SK-N-SH treated with all-trans-retinoic acid at 6 μM for 48 hours (cell line): ENCODE data around the gene DIO1.

Experiments used
- ATAC-seq: fragments of 200-7000 bp; cut with Tn5 transposase; 3 replicates; pipeline ENCODE4 v1.9.1; 2020; ENCODE audit warnings: mild to moderate bottlenecking, moderate library complexity
- BACH2 ChIP-seq: fragments of 250-450 bp; sonication (Bioruptor Pico); IDR thresholded peaks from 2 replicates; pipeline ENCODE4 v1.9.0; 2021; ENCODE audit warnings: mild to moderate bottlenecking, borderline replicate concordance
- CREB5 ChIP-seq: fragments of 250-450 bp; sonication (Bioruptor Pico); IDR thresholded peaks from 2 replicates; pipeline ENCODE4 v1.5.1; 2020; ENCODE audit warnings: low read depth, mild to moderate bottlenecking, moderate library complexity
- CSDC2 ChIP-seq: fragments of 250-450 bp; sonication (Bioruptor Pico); IDR thresholded peaks from 2 replicates; pipeline ENCODE4 v1.5.0; 2020; ENCODE audit warnings: mild to moderate bottlenecking, moderate library complexity
- CSRNP3 ChIP-seq: fragments of 250-450 bp; sonication (Bioruptor Pico); IDR thresholded peaks from 2 replicates; pipeline ENCODE4 v1.5.1; 2021; ENCODE audit warnings: mild to moderate bottlenecking, moderate library complexity
- ESRRG ChIP-seq: fragments of 250-450 bp; sonication (Bioruptor Pico); IDR thresholded peaks from 2 replicates; pipeline ENCODE4 v1.6.1; 2021; ENCODE audit warnings: mild to moderate bottlenecking
- GLIS3 ChIP-seq: fragments of 250-450 bp; sonication (Bioruptor Pico); IDR thresholded peaks from 2 replicates; pipeline ENCODE4 v1.5.0; 2020; ENCODE audit warnings: mild to moderate bottlenecking, moderate library complexity
- ISL1 ChIP-seq: fragments of 250-450 bp; sonication (Bioruptor Pico); IDR thresholded peaks from 2 replicates; pipeline ENCODE4 v2.1.2; 2022; ENCODE audit warnings: mild to moderate bottlenecking, moderate library complexity
- PATZ1 ChIP-seq: fragments of 250-450 bp; sonication (Bioruptor Pico); IDR thresholded peaks from 2 replicates; pipeline ENCODE4 v1.8.0; 2020; ENCODE audit warnings: mild to moderate bottlenecking, moderate library complexity, borderline replicate concordance
- PPARA ChIP-seq: fragments of 250-450 bp; sonication (Bioruptor Pico); IDR thresholded peaks from 2 replicates; pipeline ENCODE4 v1.5.0; 2020; ENCODE audit warnings: mild to moderate bottlenecking, borderline replicate concordance
- RARB ChIP-seq: fragments of 250-450 bp; sonication (Bioruptor Pico); IDR thresholded peaks from 2 replicates; pipeline ENCODE4 v1.8.0; 2021; ENCODE audit warnings: mild to moderate bottlenecking, moderate library complexity
- SNAI2 ChIP-seq: fragments of 250-450 bp; sonication (Bioruptor Pico); IDR thresholded peaks from 2 replicates; pipeline ENCODE4 v1.5.0; 2020; ENCODE audit warnings: mild to moderate bottlenecking, moderate library complexity
- TCF4 ChIP-seq: fragments of 250-450 bp; sonication (Bioruptor Pico); IDR thresholded peaks from 2 replicates; pipeline ENCODE4 v1.8.0; 2021; ENCODE audit warnings: mild to moderate bottlenecking, moderate library complexity, borderline replicate concordance
- TOX ChIP-seq: fragments of 250-450 bp; sonication (Bioruptor Pico); IDR thresholded peaks from 2 replicates; pipeline ENCODE4 v1.8.0; 2021; ENCODE audit warnings: mild to moderate bottlenecking, moderate library complexity, borderline replicate concordance
- ZC3H10 ChIP-seq: fragments of 250-450 bp; sonication (Bioruptor Pico); IDR thresholded peaks from 2 replicates; pipeline ENCODE4 v1.5.1; 2021; ENCODE audit warnings: mild to moderate bottlenecking, moderate library complexity
- ZFP3 ChIP-seq: fragments of 250-450 bp; sonication (Bioruptor Pico); IDR thresholded peaks from 2 replicates; pipeline ENCODE4 v1.5.0; 2020; ENCODE audit warnings: mild to moderate bottlenecking, moderate library complexity
- ZFP30 ChIP-seq: fragments of 450-650 bp; formaldehyde crosslinking; IDR thresholded peaks from 2 replicates; pipeline ENCODE4 v1.5.0; 2022; ENCODE audit warnings: mild to moderate bottlenecking, moderate library complexity
- ZNF70 ChIP-seq: fragments of 450-650 bp; formaldehyde crosslinking; IDR thresholded peaks from 2 replicates; pipeline ENCODE4 v1.5.0; 2020; ENCODE audit warnings: mild to moderate bottlenecking, moderate library complexity
- ZNF8 ChIP-seq: fragments of 450-650 bp; formaldehyde crosslinking; IDR thresholded peaks from 2 replicates; pipeline ENCODE4 v1.5.0; 2020; ENCODE audit warnings: mild to moderate bottlenecking, moderate library complexity
- TF ChIP-seq, protein P1 (sequence below): fragments of 250-450 bp; sonication (Bioruptor Pico); IDR thresholded peaks from 2 replicates; pipeline ENCODE4 v1.8.0; 2021; ENCODE audit warnings: low read depth, mild to moderate bottlenecking, moderate library complexity, borderline replicate concordance

The DIO1 gene

GRCh38 chr1:53934170-53934765 lies 40.3 kb downstream of the DIO1 start:
- TF ChIP-seq ZFP3 (CRISPR knock-in tag) = no peak
- TF ChIP-seq ISL1 (CRISPR knock-in tag) = no peak
- no peak for TF ChIP-seq ZNF8
- TF ChIP-seq CSDC2 (CRISPR knock-in tag) = no peak
- no peak for TF ChIP-seq PATZ1 (CRISPR knock-in tag)
- TF ChIP-seq ZFP30 (CRISPR knock-in tag) = no peak
- no peak for ATAC-seq

DNA sequence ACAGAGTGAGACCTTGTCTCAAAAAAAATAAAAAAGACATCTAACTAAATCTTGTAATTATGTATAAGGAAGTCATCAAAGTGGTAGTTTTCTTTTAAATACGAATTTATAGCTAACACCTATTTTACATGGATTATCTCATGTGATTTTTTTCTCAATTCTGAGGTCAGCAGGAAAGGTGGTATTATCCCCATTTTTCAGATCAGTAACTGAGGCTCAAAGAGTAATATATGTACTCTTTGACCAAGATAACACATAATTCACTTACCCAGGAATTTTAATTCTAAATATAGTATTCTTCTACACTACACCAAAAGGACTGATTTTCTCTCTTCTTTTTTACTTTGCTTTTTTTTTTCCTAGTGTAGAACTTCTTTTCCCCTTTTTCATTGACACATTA lies 42.4 kb downstream of the DIO1 start:
- ATAC-seq = no peak
- no peak for TF ChIP-seq ESRRG (CRISPR knock-in tag)
- no peak for TF ChIP-seq ZFP30 (CRISPR knock-in tag)
- no peak for TF ChIP-seq TCF4 (CRISPR knock-in tag)
- no peak for TF ChIP-seq ZFP3 (CRISPR knock-in tag)
- no peak for TF ChIP-seq RARB (CRISPR knock-in tag)
- no peak for TF ChIP-seq ZC3H10 (CRISPR knock-in tag)
- TF ChIP-seq ZNF70 (CRISPR knock-in tag) = no peak

DNA sequence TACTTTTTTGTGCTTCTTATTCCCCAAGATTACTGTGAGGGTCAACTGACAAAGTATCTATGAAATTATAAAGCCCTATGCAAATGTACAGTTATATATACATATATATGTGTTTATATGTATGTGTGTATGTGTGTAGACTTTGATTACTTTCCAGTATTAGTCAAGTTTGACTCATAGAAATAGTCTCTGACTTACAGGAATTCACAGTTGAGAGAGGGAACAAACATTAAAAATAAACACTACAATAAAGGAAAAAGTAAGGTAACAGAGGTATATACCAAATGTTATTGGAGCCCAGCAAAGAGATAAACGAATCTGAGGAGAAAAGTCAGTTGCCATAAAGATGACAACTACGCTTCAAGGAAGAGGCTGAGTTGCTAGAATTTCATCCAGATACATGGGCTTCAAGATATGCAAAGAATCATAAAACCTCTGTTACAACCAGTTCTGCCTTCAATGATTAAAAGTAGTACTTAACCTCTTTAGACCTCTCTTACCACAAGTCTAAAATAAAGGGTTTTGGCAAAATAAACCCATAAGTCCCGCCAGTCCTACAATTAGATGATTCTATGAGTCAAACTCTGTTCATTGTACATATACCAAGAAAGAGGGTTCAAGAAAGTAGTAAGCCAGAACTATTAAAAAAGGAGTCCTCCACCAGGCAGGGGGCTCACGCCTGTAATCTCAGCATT lies 44.3 kb downstream of the DIO1 start:
- no peak for ATAC-seq
- TF ChIP-seq ESRRG (CRISPR knock-in tag) = no peak
- TF ChIP-seq PATZ1 (CRISPR knock-in tag) = no peak
- TF ChIP-seq PPARA (CRISPR knock-in tag) = no peak
- no peak for TF ChIP-seq ZFP3 (CRISPR knock-in tag)
- no peak for TF ChIP-seq ZNF70 (CRISPR knock-in tag)
- TF ChIP-seq SNAI2 (CRISPR knock-in tag) = no peak
- no peak for TF ChIP-seq RARB (CRISPR knock-in tag)
- TF ChIP-seq CREB5 = no peak
- no peak for TF ChIP-seq BACH2 (CRISPR knock-in tag)
- TF ChIP-seq, protein P1, sequence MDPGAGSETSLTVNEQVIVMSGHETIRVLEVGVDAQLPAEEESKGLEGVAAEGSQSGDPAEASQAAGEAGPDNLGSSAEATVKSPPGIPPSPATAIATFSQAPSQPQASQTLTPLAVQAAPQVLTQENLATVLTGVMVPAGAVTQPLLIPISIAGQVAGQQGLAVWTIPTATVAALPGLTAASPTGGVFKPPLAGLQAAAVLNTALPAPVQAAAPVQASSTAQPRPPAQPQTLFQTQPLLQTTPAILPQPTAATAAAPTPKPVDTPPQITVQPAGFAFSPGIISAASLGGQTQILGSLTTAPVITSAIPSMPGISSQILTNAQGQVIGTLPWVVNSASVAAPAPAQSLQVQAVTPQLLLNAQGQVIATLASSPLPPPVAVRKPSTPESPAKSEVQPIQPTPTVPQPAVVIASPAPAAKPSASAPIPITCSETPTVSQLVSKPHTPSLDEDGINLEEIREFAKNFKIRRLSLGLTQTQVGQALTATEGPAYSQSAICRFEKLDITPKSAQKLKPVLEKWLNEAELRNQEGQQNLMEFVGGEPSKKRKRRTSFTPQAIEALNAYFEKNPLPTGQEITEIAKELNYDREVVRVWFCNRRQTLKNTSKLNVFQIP (CRISPR knock-in tag) = no peak
- TF ChIP-seq TOX (CRISPR knock-in tag) = no peak
- TF ChIP-seq, all 23 proteins: peak for 0

GRCh38 chr1:53942127-53942957 lies 48.4 kb downstream of the DIO1 start:
- ATAC-seq = no peak
- TF ChIP-seq ZFP30 (CRISPR knock-in tag) = no peak
- TF ChIP-seq CSRNP3 (CRISPR knock-in tag) = no peak
- no peak for TF ChIP-seq PPARA (CRISPR knock-in tag)
- TF ChIP-seq SNAI2 (CRISPR knock-in tag) = no peak
- no peak for TF ChIP-seq ISL1 (CRISPR knock-in tag)
- TF ChIP-seq GLIS3 = no peak
- TF ChIP-seq PATZ1 (CRISPR knock-in tag) = no peak
- no peak for TF ChIP-seq ESRRG (CRISPR knock-in tag)
- no peak for TF ChIP-seq ZNF70 (CRISPR knock-in tag)
- TF ChIP-seq ZFP3 (CRISPR knock-in tag) = no peak
- TF ChIP-seq TOX (CRISPR knock-in tag) = no peak
- TF ChIP-seq, protein P1 (CRISPR knock-in tag) = no peak
- TF ChIP-seq BACH2 (CRISPR knock-in tag) = no peak
